ENCODE measurements around the gene FAM170B. TPM values are rescaled to one million over a fixed set of nuclear protein-coding genes. Genes with fewer than 3 reads are reported as not detected.
A peak's percentile ranks its signal among the peaks of the same experiment; 100 is the strongest.

FAM170B gene
- total RNA-seq, 6 experiments from 2014 or later: not detected

- no peak overlapping the region for H3K4me3 ChIP-seq
- intact Hi-C loops (cut with DNase I): no loop called here
- ATAC-seq (no peak), DNase-seq (no peak)
- no peaks in the 10 kb centered on the region for H3K4me1 ChIP-seq
- no peak for TF ChIP-seq CTCF (IDR thresholded peaks at IDR 0.05)
- TF ChIP-seq POLR2A (IDR thresholded peaks at IDR 0.05): no peak
- H3K27me3 ChIP-seq: no peaks in the 10 kb centered on the region
- no peaks in the 10 kb centered on the region for H3K36me3 ChIP-seq
- no peaks in the 10 kb centered on the region for H3K9me3 ChIP-seq
- WGBS (ENCODE audit: insufficient coverage, low coverage, low lambda C conversion rate, missing lambda C conversion rate): 83% methylated on average over 2 of the region's 2 CpGs
- H3K27ac ChIP-seq: no peak overlapping the region
Measured at GRCh38 chr10:49132362-49132737, 1.5 kb downstream of the FAM170B start.

GRCh38 chr10:49131507-49132361, 2.1 kb downstream of the FAM170B start:
- no CpG with 5 or more reads among the region's 37 CpGs for WGBS (ENCODE audit: insufficient coverage, low coverage, low lambda C conversion rate, missing lambda C conversion rate)
- Histone ChIP-seq H3K9me3 (no peaks in the 10 kb centered on the region), H3K27me3 (no peaks in the 10 kb centered on the region), H3K4me3 (no peak overlapping the region), H3K4me1 (no peaks in the 10 kb centered on the region), H3K27ac (no peak overlapping the region), H3K36me3 (no peaks in the 10 kb centered on the region)
- peak in 1 of 4 donors; percentile 28 for ATAC-seq
- no peak for DNase-seq
- intact Hi-C loops (cut with DNase I): no loop called here
- TF ChIP-seq CTCF (IDR thresholded peaks at IDR 0.05): no peak
- TF ChIP-seq POLR2A (IDR thresholded peaks at IDR 0.05): no peak

- no peaks in the 10 kb centered on the region for H3K36me3 ChIP-seq
- no peak for TF ChIP-seq CTCF (IDR thresholded peaks at IDR 0.05)
- H3K4me1 ChIP-seq: no peaks in the 10 kb centered on the region
- no peaks in the 10 kb centered on the region for H3K9me3 ChIP-seq
- DNase-seq (no peak), ATAC-seq (no peak)
- H3K4me3 ChIP-seq: no peak overlapping the region
- H3K27ac ChIP-seq: no peak overlapping the region
- intact Hi-C loops (cut with DNase I): no loop called here
- H3K27me3 ChIP-seq: no peaks in the 10 kb centered on the region
- WGBS (ENCODE audit: insufficient coverage, low coverage, low lambda C conversion rate, missing lambda C conversion rate): 82% methylated on average over 1 of the region's 1 CpG
Measured at GRCh38 chr10:49129376-49129775, 4.4 kb downstream of the FAM170B start.

- Histone ChIP-seq H3K27ac (no peak overlapping the region), H3K9me3 (no peaks in the 10 kb centered on the region), H3K4me3 (no peak overlapping the region), H3K36me3 (no peaks in the 10 kb centered on the region), H3K27me3 (no peaks in the 10 kb centered on the region), H3K4me1 (no peaks in the 10 kb centered on the region)
- no peak for DNase-seq
- no peak for ATAC-seq
- intact Hi-C loops (cut with DNase I): no loop called here
- 73% methylated on average over 4 of the region's 4 CpGs for WGBS (ENCODE audit: insufficient coverage, low coverage, low lambda C conversion rate, missing lambda C conversion rate)
- no peak for TF ChIP-seq POLR2A (IDR thresholded peaks at IDR 0.05)
- TF ChIP-seq CTCF (IDR thresholded peaks at IDR 0.05): no peak
Measured at GRCh38 chr10:49128854-49129253, 5.0 kb downstream of the FAM170B start.

Data from right lobe of liver (tissue), 6 donors.